ENCODE measurements around the gene CD40. TPM values are rescaled to one million over a fixed set of nuclear protein-coding genes. Genes with fewer than 3 reads are reported as not detected.
"Not testable (repeated sequence)": the region's sequence is repeated elsewhere in the genome, so short reads cannot be mapped to it uniquely, and the experiment has no call there.

CD40 gene
- total RNA-seq, 1 experiment from 2014 or later = 7.8 TPM

- WGBS (ENCODE audit: extremely low coverage, insufficient read length, low lambda C conversion rate) = no CpG with 5 or more reads among the region's 48 CpGs
- TF ChIP-seq CTCF (conservative IDR thresholded peaks at IDR 0.05) = peak; percentile 49
Measured at GRCh38 chr20:46099491-46100287, 18.4 kb upstream of the CD40 start.

GRCh38 chr20:46100444-46100843 is 17.7 kb upstream of the CD40 start:
- not testable (repeated sequence) for H4K5ac ChIP-seq (ENCODE audit: insufficient read length, low read depth, low read length); H3K4me2 ChIP-seq (ENCODE audit: insufficient read depth, insufficient read length, low read length); H3T11ph ChIP-seq (ENCODE audit: low read length); H3K27ac Mint-ChIP-seq; DNase-seq; H2BK12ac ChIP-seq (ENCODE audit: insufficient read length, low read depth, low read length); H3K4me1 Mint-ChIP-seq; H3K4me1 ChIP-seq (ENCODE audit: insufficient read depth, low read length); H4K8ac ChIP-seq (replicated peaks; ENCODE audit: insufficient read length, low read depth, low read length); H3K56ac ChIP-seq (ENCODE audit: insufficient read length, low read depth, low read length); H3K4me3 Mint-ChIP-seq; H3K27ac ChIP-seq (ENCODE audit: insufficient read length, low read depth, low read length); H3K4ac ChIP-seq (ENCODE audit: low read depth, low read length); H2BK20ac ChIP-seq (ENCODE audit: low read depth, low read length, poor library complexity, severe bottlenecking); H2BK120ac ChIP-seq (ENCODE audit: low read depth, low read length, poor library complexity, severe bottlenecking); H3K36me3 Mint-ChIP-seq (ENCODE audit: insufficient read depth in 1 of 3, low read depth in 3 of 3); H2AFZ ChIP-seq (ENCODE audit: low read length); H3K27me3 ChIP-seq (ENCODE audit: insufficient read depth, low read length); H2BK15ac ChIP-seq (ENCODE audit: low read depth, low read length); H3K79me2 ChIP-seq (ENCODE audit: insufficient read depth, low read length); H3K23ac ChIP-seq (ENCODE audit: insufficient read length, low read depth, low read length); H3K79me1 ChIP-seq (ENCODE audit: insufficient read depth, low read depth, low read length, poor library complexity, severe bottlenecking); H3K9me3 ChIP-seq (ENCODE audit: control insufficient read depth, low read depth, low read length); H3K9ac ChIP-seq (ENCODE audit: extremely low read depth, insufficient read length, low read length); H2BK5ac ChIP-seq (ENCODE audit: insufficient read length, low read length); H3K23me2 ChIP-seq (ENCODE audit: insufficient read length, low read depth, low read length, poor library complexity, severe bottlenecking); H4K91ac ChIP-seq (ENCODE audit: insufficient read length, low read depth, low read length); H3K14ac ChIP-seq (ENCODE audit: insufficient read depth, low read length); H4K20me1 ChIP-seq (ENCODE audit: control insufficient read depth, insufficient read depth, insufficient read length); H2AK5ac ChIP-seq (ENCODE audit: insufficient read length, low read length); H3K18ac ChIP-seq (ENCODE audit: insufficient read length, low read depth, low read length)
- Mint-ChIP-seq H3K27me3 (ENCODE audit: low read depth) (peaks cover 50% of the 10 kb centered on the region), H3K9me3 (peaks cover 3 to 10% of the 10 kb centered on the region in 2 experiments; a peak in 4 of 5 replicates)
- WGBS (ENCODE audit: extremely low coverage, insufficient read length, low lambda C conversion rate) = no CpG with 5 or more reads among the region's 7 CpGs

More at GRCh38 chr20:46099491-46100287, 18.4 kb upstream of the CD40 start:
- no peak overlapping the region for H3T11ph ChIP-seq (ENCODE audit: low read length)
- no peak overlapping the region for H4K8ac ChIP-seq (replicated peaks; ENCODE audit: insufficient read length, low read depth, low read length)
- no peak overlapping the region for H2BK5ac ChIP-seq (ENCODE audit: insufficient read length, low read length)
- H3K4me2 ChIP-seq (ENCODE audit: insufficient read depth, insufficient read length, low read length) = peak overlapping the region; percentile 9
- H3K4ac ChIP-seq (ENCODE audit: low read depth, low read length) = no peak overlapping the region
- H2AFZ ChIP-seq (ENCODE audit: low read length) = no peak overlapping the region
- H3K79me2 ChIP-seq (ENCODE audit: insufficient read depth, low read length) = no peaks in the 10 kb centered on the region
- Mint-ChIP-seq H3K4me1 (peaks cover 5 to 6% of the 10 kb centered on the region in 2 experiments; a peak in 3 of 4 replicates), H3K36me3 (ENCODE audit: insufficient read depth in 1 of 3, low read depth in 3 of 3) (no peaks in the 10 kb centered on the region), H3K9me3 (peaks cover 3 to 10% of the 10 kb centered on the region in 2 experiments; a peak in 4 of 5 replicates), H3K27me3 (ENCODE audit: low read depth) (peaks cover 50% of the 10 kb centered on the region), H3K4me3 (peak overlapping the region in 1 of 2 experiments; percentile 46; a peak in 2 of 5 replicates), H3K27ac (peak overlapping the region in 1 of 3 experiments; percentile 61; a peak in 1 of 7 replicates)
- no peak overlapping the region for H4K5ac ChIP-seq (ENCODE audit: insufficient read length, low read depth, low read length)
- no peak overlapping the region for H2BK15ac ChIP-seq (ENCODE audit: low read depth, low read length)
- H2BK12ac ChIP-seq (ENCODE audit: insufficient read length, low read depth, low read length) = no peak overlapping the region
- H3K18ac ChIP-seq (ENCODE audit: insufficient read length, low read depth, low read length) = no peak overlapping the region
- no peak overlapping the region for H3K56ac ChIP-seq (ENCODE audit: insufficient read length, low read depth, low read length)
- H2AK5ac ChIP-seq (ENCODE audit: insufficient read length, low read length) = no peak overlapping the region
- no peaks in the 10 kb centered on the region for H3K9me3 ChIP-seq (ENCODE audit: control insufficient read depth, low read depth, low read length)
- H3K27ac ChIP-seq (ENCODE audit: insufficient read length, low read depth, low read length) = no peak overlapping the region
- H3K23me2 ChIP-seq (ENCODE audit: insufficient read length, low read depth, low read length, poor library complexity, severe bottlenecking) = no peaks in the 10 kb centered on the region
- H3K23ac ChIP-seq (ENCODE audit: insufficient read length, low read depth, low read length) = no peak overlapping the region
- no peak overlapping the region for H2BK20ac ChIP-seq (ENCODE audit: low read depth, low read length, poor library complexity, severe bottlenecking)
- no peaks in the 10 kb centered on the region for H3K79me1 ChIP-seq (ENCODE audit: insufficient read depth, low read depth, low read length, poor library complexity, severe bottlenecking)
- H2BK120ac ChIP-seq (ENCODE audit: low read depth, low read length, poor library complexity, severe bottlenecking) = no peak overlapping the region
- no peak overlapping the region for H3K14ac ChIP-seq (ENCODE audit: insufficient read depth, low read length)
- no peaks in the 10 kb centered on the region for H4K20me1 ChIP-seq (ENCODE audit: control insufficient read depth, insufficient read depth, insufficient read length)
- no peak overlapping the region for H3K9ac ChIP-seq (ENCODE audit: extremely low read depth, insufficient read length, low read length)
- H3K27me3 ChIP-seq (ENCODE audit: insufficient read depth, low read length) = no peaks in the 10 kb centered on the region
- H4K91ac ChIP-seq (ENCODE audit: insufficient read length, low read depth, low read length) = no peak overlapping the region
- DNase-seq = peak; percentile 76
- no peaks in the 10 kb centered on the region for H3K4me1 ChIP-seq (ENCODE audit: insufficient read depth, low read length)
